H1 (cell line): ENCODE results near the gene GPR137. TPM values are rescaled to one million over a fixed set of nuclear protein-coding genes. Genes with fewer than 3 reads are reported as not detected.

Experiments
- ATF2 ChIP-seq: IDR thresholded peaks from 2 replicates; pipeline ENCODE4 v1.6.1; 2012; ENCODE audit warnings: low read length, inconsistent platforms
- GABPA ChIP-seq: IDR thresholded peaks from 2 replicates; pipeline ENCODE4 v1.6.1; 2011; ENCODE audit warnings: mild to moderate bottlenecking, low read length, moderate library complexity, borderline replicate concordance; ENCODE audit not compliant: insufficient read depth
- MAX ChIP-seq: IDR thresholded peaks from 2 replicates; pipeline ENCODE4 v1.6.1; 2012; ENCODE audit warnings: inconsistent platforms
- TCF12 ChIP-seq: IDR thresholded peaks from 2 replicates; pipeline ENCODE4 v1.6.1; 2011; ENCODE audit warnings: low read depth, mild to moderate bottlenecking, low read length
- polyA plus RNA-seq, 7 experiments: library from polyadenylated mRNA; depleted of rRNA in 3 of 7; stranded (reverse) in 5 of 7; unstranded in 2 of 7; fragments of >200 nt in 5 of 7; fragments of 200-250 nt in 2 of 7; gene quantifications; 1 replicate in 5 of 7; 2 replicates in 1 of 7; 4 replicates in 1 of 7; pipeline versions ENCODE4 v1.2.1 to v1.2.3, GENCODE V29; 2011 to 2013; ENCODE audit warnings: missing spikeins in 2 of 7, mixed read lengths in 2 of 7
- total RNA-seq: library from RNA; stranded (reverse); fragmentation: NEBNext Ultra II Directional; extraction: Animal tissue kit (Norgen Biotek cat#: 25700); gene quantifications from 2 replicates; pipeline ENCODE4 v1.2.1, GENCODE V29; 2021

Gene GPR137
- total and polyA plus RNA-seq, 2 of the 8 experiments (the other 6 are each of a cell fraction or from before 2014, with no cell fraction given), result 36.2 to 37.8 TPM

- no peak for TF ChIP-seq GABPA
- TF ChIP-seq MAX, result no peak
- TF ChIP-seq TCF12, result no peak
- no peak for TF ChIP-seq ATF2
- TF ChIP-seq, all 59 proteins: peak for 2
Measured at GRCh38 chr11:64241241-64241490, 44.5 kb upstream of the GPR137 start (continued).
